ENCODE results near the gene RASA3.

Gene RASA3

DNA sequence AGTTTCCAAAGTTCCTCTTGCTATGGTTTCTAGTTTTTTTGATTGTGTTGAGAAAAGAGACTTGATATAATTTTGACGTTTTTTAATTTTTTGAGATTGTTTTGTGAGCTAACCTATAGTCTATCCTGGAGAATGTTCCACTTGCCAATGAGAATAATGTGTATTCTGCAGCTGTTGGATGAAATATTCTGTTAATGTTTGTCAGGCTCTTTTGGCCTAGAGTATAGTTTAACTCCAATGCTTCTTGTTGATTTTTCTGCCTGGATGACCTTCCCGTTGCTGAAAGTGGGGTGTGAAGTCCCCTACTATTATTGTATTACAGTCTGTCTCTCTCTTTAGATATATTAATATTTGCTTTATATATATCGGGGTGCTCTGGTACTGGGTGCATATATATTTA lies 40.0 kb downstream of the RASA3 start:
- TF ChIP-seq ZNF274 (IDR thresholded peaks at IDR 0.05; ENCODE audit: low read depth, low read length): no peak
- no peak overlapping the region for H3K4me3 ChIP-seq (ENCODE audit: low read length)

DNA sequence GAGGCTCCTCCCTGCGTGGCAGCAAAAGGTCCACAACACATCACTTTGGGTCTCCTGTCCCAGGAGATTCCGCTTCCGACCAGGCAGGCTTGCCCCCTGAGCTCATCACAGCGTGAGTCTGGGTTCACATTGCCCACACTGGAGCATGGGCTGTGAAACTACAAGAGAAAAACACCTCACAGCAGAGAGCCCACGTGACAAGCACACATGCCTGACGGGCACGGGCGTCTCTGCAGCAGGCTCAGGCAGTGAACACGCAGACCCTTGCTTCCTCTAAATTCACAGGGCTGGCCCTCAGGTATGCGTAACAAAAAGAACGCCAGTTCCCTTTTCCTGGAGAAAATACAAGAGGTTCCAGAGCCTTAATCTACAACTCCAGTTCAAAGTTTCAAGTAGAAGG lies 41.9 kb downstream of the RASA3 start:
- H3K4me3 ChIP-seq (ENCODE audit: low read length): no peak overlapping the region
- TF ChIP-seq ZNF274 (IDR thresholded peaks at IDR 0.05; ENCODE audit: low read depth, low read length): no peak

DNA sequence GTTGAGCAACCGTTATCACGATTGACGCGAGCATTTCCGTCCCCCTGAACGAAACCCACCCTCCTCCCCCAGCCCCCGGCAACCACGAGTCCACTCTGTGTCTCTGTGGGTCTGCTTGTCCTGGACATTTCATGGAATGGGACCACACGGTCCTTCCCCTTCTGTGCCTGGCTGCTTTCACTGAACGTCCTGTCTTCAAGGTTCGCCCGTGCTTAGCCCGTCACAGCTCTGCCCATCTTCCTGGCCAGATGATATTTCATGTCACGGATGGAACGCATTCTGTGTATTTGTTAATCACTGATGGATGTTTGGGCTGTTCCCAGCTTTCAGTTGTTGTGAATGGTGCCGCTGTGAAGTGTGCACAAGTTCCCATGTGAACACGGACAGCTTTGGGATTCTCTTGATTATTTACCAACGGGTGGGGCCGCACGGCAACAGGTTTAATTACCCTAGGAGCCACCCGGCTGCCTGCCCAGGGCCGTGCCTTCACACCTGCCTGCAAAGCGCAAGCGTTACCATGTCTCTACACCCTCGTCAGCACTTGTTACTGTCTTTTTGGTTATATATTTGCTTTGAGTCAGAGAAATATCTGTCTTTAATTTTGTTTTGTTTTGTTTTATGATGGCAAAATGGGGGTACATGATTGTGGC lies 42.5 kb downstream of the RASA3 start:
- no peak for TF ChIP-seq ZNF274 (IDR thresholded peaks at IDR 0.05; ENCODE audit: low read depth, low read length)
- H3K4me3 ChIP-seq (ENCODE audit: low read length): no peak overlapping the region

DNA sequence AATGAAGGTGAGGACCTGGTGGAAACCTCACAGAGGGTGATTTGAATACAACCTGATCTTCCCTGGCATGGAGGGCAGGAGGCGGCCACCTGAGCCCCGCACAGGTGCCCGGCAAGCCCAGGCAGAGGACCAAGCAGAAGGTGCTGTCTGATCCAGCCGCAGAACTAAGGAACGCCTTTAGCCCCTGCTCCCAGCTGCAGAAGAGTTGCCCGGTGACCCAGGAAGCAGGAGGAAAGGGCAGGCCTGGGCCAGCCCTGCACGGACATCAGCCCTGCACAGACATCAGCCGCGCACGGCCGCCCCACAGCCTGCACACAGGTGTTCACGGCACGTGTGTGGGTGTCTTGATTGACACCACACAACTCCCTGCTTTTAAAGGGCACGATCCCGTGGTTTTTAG lies 43.1 kb downstream of the RASA3 start:
- no peak overlapping the region for H3K4me3 ChIP-seq (ENCODE audit: low read length)
- TF ChIP-seq ZNF274 (IDR thresholded peaks at IDR 0.05; ENCODE audit: low read depth, low read length): no peak

GRCh38 chr13:114088863-114089262 lies 43.6 kb downstream of the RASA3 start:
- TF ChIP-seq ZNF274 (IDR thresholded peaks at IDR 0.05; ENCODE audit: low read depth, low read length): no peak
- H3K4me3 ChIP-seq (ENCODE audit: low read length): no peak overlapping the region

DNA sequence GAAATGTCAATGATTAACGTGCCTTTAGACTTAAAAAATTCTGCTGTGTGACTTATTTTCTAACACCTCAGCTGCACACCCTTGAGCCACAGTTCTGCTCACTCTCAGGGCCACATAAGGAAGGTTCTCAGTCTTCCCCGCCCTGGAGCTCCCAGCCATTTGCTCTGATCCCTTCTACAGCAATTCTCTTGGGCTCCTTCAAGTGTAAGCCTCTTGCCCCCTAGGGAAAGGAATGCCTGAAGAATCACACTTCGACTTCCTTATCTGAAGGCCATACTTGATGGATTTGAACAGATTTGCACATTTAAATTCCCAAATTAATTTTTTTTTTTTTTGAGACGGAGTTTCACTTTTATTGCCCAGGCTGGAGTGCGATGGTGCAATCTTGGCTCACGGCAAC lies 44.2 kb downstream of the RASA3 start:
- TF ChIP-seq ZNF274 (IDR thresholded peaks at IDR 0.05; ENCODE audit: low read depth, low read length): no peak
- H3K4me3 ChIP-seq (ENCODE audit: low read length): no peak overlapping the region

GRCh38 chr13:114087430-114087829 lies 45.0 kb downstream of the RASA3 start:
- no peak overlapping the region for H3K4me3 ChIP-seq (ENCODE audit: low read length)
- no peak for TF ChIP-seq ZNF274 (IDR thresholded peaks at IDR 0.05; ENCODE audit: low read depth, low read length)

GRCh38 chr13:114082849-114083645 lies 49.4 kb downstream of the RASA3 start:
- no peak for TF ChIP-seq ZNF274 (IDR thresholded peaks at IDR 0.05; ENCODE audit: low read depth, low read length)
- no peak overlapping the region for H3K4me3 ChIP-seq (ENCODE audit: low read length)

DNA sequence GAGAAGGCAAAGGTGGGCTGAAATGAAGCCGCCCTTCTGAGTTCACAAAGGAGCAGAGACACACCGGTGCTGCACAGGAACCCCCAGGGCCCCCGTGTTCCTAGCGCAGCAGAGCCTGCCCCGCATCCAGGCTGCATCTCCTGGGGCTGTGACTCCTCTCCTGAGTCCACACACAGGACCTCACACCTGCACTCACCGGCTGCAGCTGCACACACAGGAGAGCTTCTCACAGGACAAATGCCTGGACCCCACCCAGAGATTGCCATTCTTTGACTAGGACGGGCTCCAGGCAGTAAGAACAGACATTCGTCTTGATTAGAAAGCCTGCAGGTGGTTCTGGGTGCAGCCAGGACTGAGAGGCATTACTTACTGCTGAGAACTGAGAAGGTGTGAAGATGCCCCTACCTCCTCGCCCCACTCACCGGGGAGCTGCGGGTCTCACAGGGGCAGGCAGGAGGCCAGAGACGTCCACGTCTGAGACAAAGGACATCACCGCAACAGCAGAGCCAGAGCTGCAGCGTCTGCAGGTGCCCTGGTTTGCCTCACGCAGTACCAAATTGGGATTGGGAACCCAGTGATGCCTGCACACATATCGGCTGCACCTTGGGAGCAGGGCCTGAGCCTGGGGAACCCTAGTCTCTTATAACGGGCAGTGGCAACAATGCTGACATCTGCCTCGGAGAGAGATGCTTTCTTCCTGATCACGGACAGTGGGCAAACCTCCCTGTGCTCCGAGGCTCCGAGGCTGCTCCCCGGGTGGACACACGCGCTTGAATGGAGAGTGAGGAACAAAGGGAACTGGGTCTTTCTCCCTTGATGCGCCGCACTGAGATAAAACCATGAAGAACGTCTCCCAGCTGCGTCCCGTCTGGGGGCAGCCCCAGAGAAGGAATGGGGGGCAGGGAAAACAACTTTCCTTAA lies 50.4 kb downstream of the RASA3 start:
- no peak overlapping the region for H3K4me3 ChIP-seq (ENCODE audit: low read length)
- no peak for TF ChIP-seq ZNF274 (IDR thresholded peaks at IDR 0.05; ENCODE audit: low read depth, low read length)

- H3K4me3 ChIP-seq (ENCODE audit: low read length): no peak overlapping the region
- TF ChIP-seq ZNF274 (IDR thresholded peaks at IDR 0.05; ENCODE audit: low read depth, low read length): no peak
Observed at GRCh38 chr13:114080739-114081561, 51.5 kb downstream of the RASA3 start.

DNA sequence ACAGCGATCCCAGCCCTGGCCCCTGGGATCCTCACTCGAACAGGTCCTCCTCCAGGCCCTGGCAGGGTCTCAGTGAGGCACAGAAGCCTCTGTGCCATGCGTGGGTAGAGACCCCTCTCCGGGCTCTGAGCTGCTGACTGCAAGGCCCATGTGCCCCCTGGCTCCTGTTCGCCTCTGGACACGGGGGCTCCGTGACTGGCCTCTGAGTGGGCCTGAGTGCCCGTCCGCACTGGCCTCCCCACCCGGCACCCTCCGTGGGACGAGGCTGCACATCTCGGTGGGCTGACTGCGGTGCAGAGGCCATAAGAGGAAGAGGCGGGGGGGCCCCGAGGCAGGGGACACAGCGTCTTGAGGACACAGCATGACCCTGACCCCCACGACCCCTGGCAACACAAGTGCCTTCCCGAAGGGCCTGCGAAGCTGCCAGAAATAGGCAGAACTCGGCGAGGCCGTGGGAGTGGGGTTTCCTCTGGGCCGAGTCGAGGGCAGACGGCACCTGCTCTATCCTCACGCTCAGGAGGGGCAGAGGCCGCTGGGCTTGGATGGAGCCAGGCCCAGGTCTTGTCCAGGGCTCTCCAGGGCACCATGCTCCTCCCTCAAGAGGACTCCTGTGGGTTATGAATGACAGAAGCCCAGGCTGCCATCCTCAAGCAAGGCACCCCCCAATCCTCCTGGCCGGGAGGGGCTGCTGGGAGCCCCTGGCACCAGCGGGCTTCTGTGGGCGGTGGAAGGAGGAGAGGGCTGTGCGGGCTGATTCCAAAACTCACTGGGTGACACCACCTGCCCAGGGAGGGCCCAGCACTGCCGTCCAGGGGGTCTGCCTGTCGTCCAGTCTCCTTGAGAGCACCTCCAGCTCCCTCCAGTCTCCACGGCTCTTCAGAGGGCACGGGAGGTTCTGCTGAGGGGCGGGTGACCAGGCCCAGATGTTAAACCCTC lies 52.6 kb downstream of the RASA3 start:
- H3K4me3 ChIP-seq (ENCODE audit: low read length): no peak overlapping the region
- TF ChIP-seq ZNF274 (IDR thresholded peaks at IDR 0.05; ENCODE audit: low read depth, low read length): no peak
